Measurements from ENCODE around the gene HAO1. TPM values are rescaled to one million over a fixed set of nuclear protein-coding genes. Genes with fewer than 3 reads are reported as not detected.

HAO1 gene
- total RNA-seq, result not detected
- not detected for polyA plus RNA-seq
- long read RNA-seq, donor 1, result 0 reads
- long read RNA-seq, donor 2, result 0 reads
- long read RNA-seq, donor 3, result 0 reads
- long read RNA-seq, donor 4, result 0 reads
- long read RNA-seq, donor 5, result 0 reads
- long read RNA-seq, donor 6, result 0 reads
- long read RNA-seq, donor 7, result 0 reads
- long read RNA-seq, donor 8, result 0 reads
- long read RNA-seq, donor 9, result 0 reads
- long read RNA-seq, donor 10, result 0 reads

DNA sequence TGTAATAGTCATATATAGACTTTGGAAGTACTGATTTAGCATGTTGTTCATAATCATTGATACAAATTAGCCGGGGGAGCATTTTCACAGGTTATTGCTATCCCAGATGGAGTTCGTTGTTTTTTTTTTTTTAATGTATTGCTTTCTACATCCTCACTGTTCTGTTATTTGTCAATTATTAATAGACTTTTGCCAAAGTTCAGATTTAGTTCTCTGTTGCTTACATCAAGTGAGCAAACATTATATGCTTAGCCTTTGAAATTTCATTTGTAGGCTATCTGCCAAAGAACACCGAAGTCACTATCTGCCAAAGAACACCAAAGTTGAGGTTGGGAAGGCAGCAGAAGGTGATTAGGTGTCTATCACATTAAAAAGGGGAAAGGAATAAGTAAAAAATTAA is at the start of gene HAO1:
Gene HAO1, minus strand, starts transcription at position 118 of the 400 bp plus-strand sequence. Its CDS starts 36 bp downstream, at position 82.
- no peak for TF ChIP-seq CTCF (IDR thresholded peaks at IDR 0.05)
- no peak for TF ChIP-seq EP300 (IDR thresholded peaks at IDR 0.05)
- no peak for TF ChIP-seq POLR2A (IDR thresholded peaks at IDR 0.05)
- no peak for TF ChIP-seq POLR2AphosphoS5 (IDR thresholded peaks at IDR 0.05)
- Histone ChIP-seq H3K27me3 (no peaks in the 10 kb centered on the region), H3K9me3 (no peaks in the 10 kb centered on the region), H3K27ac (no peak within 1 kb of the TSS), H3K36me3 (no peaks in the 10 kb centered on the region), H3K4me3 (no peak within 1 kb of the TSS), H3K4me1 (peaks cover 0 to 26% (median 17%) of the 10 kb centered on the region in 4 donors)
- DNase-seq, result no peak
- WGBS, 5 donors, result 33 to 56% (median 46%) methylated on average over 3 of the region's 3 CpGs
- intact Hi-C loops (cut with DNase I; ENCODE audit: low total_unique reads), result no loop called here

- no peak overlapping the region for H3K27ac ChIP-seq
- no peak overlapping the region for H3K4me3 ChIP-seq
- intact Hi-C loops (cut with DNase I; ENCODE audit: low total_unique reads), result no loop called here
- peaks cover 0 to 5% (median 0%) of the 10 kb centered on the region in 4 donors for H3K9me3 ChIP-seq
- DNase-seq, result no peak
- H3K36me3 ChIP-seq, result peaks cover 1 to 65% (median 50%) of the 10 kb centered on the region in 4 donors
- no peaks in the 10 kb centered on the region for H3K27me3 ChIP-seq
- TF ChIP-seq EP300 (IDR thresholded peaks at IDR 0.05) (no peak), POLR2A (IDR thresholded peaks at IDR 0.05) (no peak), CTCF (IDR thresholded peaks at IDR 0.05) (no peak), POLR2AphosphoS5 (IDR thresholded peaks at IDR 0.05) (no peak)
- 23 to 46% (median 31%) methylated on average over 1 of the region's 1 CpG for WGBS, 5 donors
- no peaks in the 10 kb centered on the region for H3K4me1 ChIP-seq
Observed at GRCh38 chr20:7989379-7989778, 49.1 kb upstream of the HAO1 start.

GRCh38 chr20:7985916-7986315 is 45.7 kb upstream of the HAO1 start:
- Histone ChIP-seq H3K27me3 (no peaks in the 10 kb centered on the region), H3K4me3 (no peak overlapping the region), H3K36me3 (peaks cover 15 to 64% (median 56%) of the 10 kb centered on the region in 4 donors), H3K4me1 (peaks cover 0 to 9% (median 0%) of the 10 kb centered on the region in 4 donors), H3K9me3 (no peaks in the 10 kb centered on the region), H3K27ac (no peak overlapping the region)
- 91 to 98% (median 95%) methylated on average over 4 of the region's 4 CpGs for WGBS, 5 donors
- intact Hi-C loops (cut with DNase I; ENCODE audit: low total_unique reads), result no loop called here
- DNase-seq, result no peak
- no peak for TF ChIP-seq POLR2A (IDR thresholded peaks at IDR 0.05)
- no peak for TF ChIP-seq POLR2AphosphoS5 (IDR thresholded peaks at IDR 0.05)
- TF ChIP-seq CTCF (IDR thresholded peaks at IDR 0.05), result no peak
- TF ChIP-seq EP300 (IDR thresholded peaks at IDR 0.05), result no peak

DNA sequence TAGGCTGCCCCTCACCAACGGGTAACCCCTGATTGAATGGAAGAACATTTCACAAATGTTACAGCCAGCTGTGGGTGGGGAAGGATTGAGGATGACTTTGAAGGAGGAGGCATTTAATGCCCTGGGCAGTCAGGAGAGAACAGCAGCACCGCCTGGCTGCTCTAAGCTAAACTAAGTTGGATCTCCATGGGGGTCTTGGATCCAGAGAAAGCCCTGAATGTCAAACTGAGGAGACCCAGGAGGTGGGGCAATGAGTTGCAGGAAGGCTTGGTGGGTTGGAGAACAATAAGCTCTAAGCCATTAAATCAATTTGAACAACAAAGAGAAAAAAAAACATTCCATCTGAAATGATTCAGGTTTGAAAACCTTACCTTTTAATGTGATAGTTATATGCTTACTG is 43.9 kb upstream of the HAO1 start:
- intact Hi-C loops (cut with DNase I; ENCODE audit: low total_unique reads), result no loop called here
- Histone ChIP-seq H3K9me3 (no peaks in the 10 kb centered on the region), H3K4me1 (peaks cover 0 to 9% (median 0%) of the 10 kb centered on the region in 4 donors), H3K27me3 (no peaks in the 10 kb centered on the region), H3K4me3 (no peak overlapping the region), H3K27ac (no peak overlapping the region), H3K36me3 (peaks cover 15 to 57% (median 48%) of the 10 kb centered on the region in 4 donors)
- WGBS, 5 donors, result 88 to 96% (median 92%) methylated on average over 2 of the region's 2 CpGs
- TF ChIP-seq POLR2A (IDR thresholded peaks at IDR 0.05) (no peak), CTCF (IDR thresholded peaks at IDR 0.05) (no peak), POLR2AphosphoS5 (IDR thresholded peaks at IDR 0.05) (no peak), EP300 (IDR thresholded peaks at IDR 0.05) (no peak)
- no peak for DNase-seq
